Measurements from ENCODE around the gene IRF2. TPM values are rescaled to one million over a fixed set of nuclear protein-coding genes. Genes with fewer than 3 reads are reported as not detected.

IRF2 gene
- total RNA-seq, 3 donors from 2014 or later: 39.3 to 59.8 (median 53.5) TPM

DNA sequence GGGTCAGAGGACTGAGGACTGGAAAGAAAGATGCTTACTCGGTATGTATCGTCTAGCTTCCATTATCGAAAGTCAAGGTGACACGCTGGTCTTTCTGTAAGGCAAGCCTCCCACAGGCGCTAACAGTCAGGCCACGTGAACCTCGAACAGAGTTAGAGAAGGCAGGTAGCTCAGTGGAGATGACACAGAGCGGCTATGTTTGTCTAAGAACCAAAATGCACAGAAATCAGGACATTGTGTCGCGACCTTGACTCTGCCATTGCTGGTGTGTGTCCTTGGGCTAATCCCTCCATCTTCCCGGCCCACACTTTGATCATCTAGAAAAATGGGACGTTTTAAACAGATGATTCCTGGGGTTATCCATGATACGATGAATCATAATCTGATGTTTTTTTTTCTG, 40.3 kb downstream of the IRF2 start:
- Histone ChIP-seq H3K4me3 (no peak overlapping the region), H3K36me3 (ENCODE audit: low read depth) (no peaks in the 10 kb centered on the region), H3K4me1 (ENCODE audit: low read depth) (peaks cover 11% of the 10 kb centered on the region), H3K9me3 (no peaks in the 10 kb centered on the region)
- DNase-seq (no peak), ATAC-seq (no peak)
- intact Hi-C loops (cut with DNase I, micrococcal nuclease): no loop called here
- no peak for TF ChIP-seq CTCF (IDR thresholded peaks at IDR 0.05)

GRCh38 chr4:184433258-184433892, 41.0 kb downstream of the IRF2 start:
- Histone ChIP-seq H3K9me3 (no peaks in the 10 kb centered on the region), H3K36me3 (ENCODE audit: low read depth) (no peaks in the 10 kb centered on the region), H3K4me3 (no peak overlapping the region), H3K4me1 (ENCODE audit: low read depth) (peaks cover 5% of the 10 kb centered on the region)
- intact Hi-C loops (cut with DNase I, micrococcal nuclease): no loop called here
- no peak for TF ChIP-seq CTCF (IDR thresholded peaks at IDR 0.05)
- DNase-seq (no peak), ATAC-seq (no peak)

- intact Hi-C loops (cut with DNase I, micrococcal nuclease): no loop called here
- no peaks in the 10 kb centered on the region for H3K36me3 ChIP-seq (ENCODE audit: low read depth)
- H3K4me1 ChIP-seq (ENCODE audit: low read depth): peaks cover 10% of the 10 kb centered on the region
- TF ChIP-seq CTCF (IDR thresholded peaks at IDR 0.05): no peak
- DNase-seq (no peak), ATAC-seq (peak; percentile 40)
- no peaks in the 10 kb centered on the region for H3K9me3 ChIP-seq
- no peak overlapping the region for H3K4me3 ChIP-seq
Measured at GRCh38 chr4:184432127-184432922, 42.0 kb downstream of the IRF2 start.

GRCh38 chr4:184430163-184430562, 44.2 kb downstream of the IRF2 start:
- TF ChIP-seq CTCF (IDR thresholded peaks at IDR 0.05): no peak
- H3K4me1 ChIP-seq (ENCODE audit: low read depth): peaks cover 10% of the 10 kb centered on the region
- no peaks in the 10 kb centered on the region for H3K9me3 ChIP-seq
- peak in 1 of 3 donors; percentile 61 for DNase-seq
- ATAC-seq: peak; percentile 39
- no peak overlapping the region for H3K4me3 ChIP-seq
- H3K36me3 ChIP-seq (ENCODE audit: low read depth): no peaks in the 10 kb centered on the region
- intact Hi-C loops (cut with DNase I, micrococcal nuclease): no loop called here

DNA sequence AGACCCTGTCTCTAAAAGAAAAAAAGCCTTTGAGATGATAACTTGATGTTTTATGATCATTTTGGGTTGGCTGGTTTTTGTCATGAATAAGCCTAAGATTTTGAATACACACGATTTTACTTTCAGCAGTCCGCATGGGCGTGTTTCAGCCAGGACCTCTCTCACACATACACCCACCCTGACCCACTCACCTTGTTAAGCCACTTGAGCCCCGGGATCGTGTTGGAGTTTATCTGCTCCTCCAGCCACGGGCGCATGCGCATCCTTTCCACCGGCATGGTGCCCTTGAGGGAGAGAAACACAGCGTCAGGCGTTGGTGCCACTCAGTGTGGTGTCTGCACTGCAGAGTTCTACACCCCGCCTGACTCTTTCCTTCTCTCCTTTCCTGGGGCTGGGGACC, 45.6 kb downstream of the IRF2 start:
- no peak for TF ChIP-seq CTCF (IDR thresholded peaks at IDR 0.05)
- intact Hi-C loops (cut with DNase I, micrococcal nuclease): no loop called here
- H3K36me3 ChIP-seq (ENCODE audit: low read depth): no peaks in the 10 kb centered on the region
- peaks cover 10% of the 10 kb centered on the region for H3K4me1 ChIP-seq (ENCODE audit: low read depth)
- no peak for DNase-seq
- no peaks in the 10 kb centered on the region for H3K9me3 ChIP-seq
- no peak for ATAC-seq
- H3K4me3 ChIP-seq: no peak overlapping the region
